BJ (cell line): Measurements from ENCODE around the gene NKX6-1. TPM values are rescaled to one million over a fixed set of nuclear protein-coding genes. Genes with fewer than 3 reads are reported as not detected.

ENCODE experiments used
- CTCF ChIA-PET: fragments of 350-600 bp; formaldehyde crosslinking; extraction: SDS; loops from one replicate; lab custom pipeline; 2021; ENCODE audit warnings: antibody characterized with exemption, inconsistent platforms; lab: Yijun Ruan, JAX
- POLR2A ChIA-PET: fragments of 300-600 bp; sonication (Branson Sonifier 250); formaldehyde crosslinking; extraction: SDS; loops from one replicate; lab custom pipeline; 2021; ENCODE audit warnings: antibody characterized with exemption; lab: Charles Lee
- DNase-seq: peaks from one replicate; pipeline ENCODE4 v3.0.0-alpha.2; 2011; ENCODE audit warnings: low read depth
- H3K27me3 ChIP-seq: 2 replicates; pipeline ENCODE4 v1.6.0; 2011; ENCODE audit warnings: low read length; ENCODE audit not compliant: control insufficient read depth, insufficient read depth
- H3K36me3 ChIP-seq: 2 replicates; pipeline ENCODE4 v1.5.1; 2011; ENCODE audit warnings: low read length; ENCODE audit not compliant: control insufficient read depth, insufficient read depth
- H3K4me3 ChIP-seq: 2 replicates; pipeline ENCODE4 v1.5.1; 2011; ENCODE audit warnings: low read depth, mild to moderate bottlenecking, control low read depth, low read length
- polyA plus RNA-seq: library from polyadenylated mRNA; depleted of rRNA; stranded (reverse); fragments of >200 nt; gene quantifications from 2 replicates; pipeline ENCODE4 v1.2.3, GENCODE V29; 2011
- TF ChIP-seq, protein P1 (sequence below): IDR thresholded peaks from 2 replicates; pipeline ENCODE4 v1.5.1; 2011; ENCODE audit warnings: low read depth, mild to moderate bottlenecking, control low read depth, inconsistent platforms, low read length, moderate library complexity; ENCODE audit not compliant: insufficient read depth

Gene NKX6-1
- polyA plus RNA-seq, 1 experiment = 0.02 TPM

DNA sequence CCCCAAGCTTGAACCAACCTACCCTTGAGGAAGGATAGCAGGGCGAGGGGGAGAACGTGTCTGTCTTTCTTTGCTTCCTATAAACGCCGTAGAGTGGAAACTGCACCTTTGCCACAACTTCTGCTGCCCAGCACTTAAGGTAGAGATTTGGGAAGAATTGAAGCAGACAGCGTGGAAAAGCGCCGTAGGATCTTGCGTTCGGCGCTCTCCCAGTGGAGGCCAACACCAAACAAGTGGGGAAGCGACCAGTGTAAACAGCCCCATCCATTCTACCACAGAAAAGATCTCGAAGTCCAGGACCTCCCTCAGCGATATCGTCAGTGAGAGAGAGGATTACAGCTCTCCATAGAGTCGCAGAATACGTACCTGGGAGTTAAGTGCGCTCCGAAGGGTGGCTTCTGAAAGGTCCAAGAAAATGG lies 3.9 kb upstream of the NKX6-1 start:
- Histone ChIP-seq H3K36me3 (no peaks in the 10 kb centered on the region), H3K4me3 (no peak overlapping the region), H3K27me3 (peaks cover 49% of the 10 kb centered on the region)
- DNase-seq = no peak
- POLR2A ChIA-PET = no interaction called here
- TF ChIP-seq, protein P1, sequence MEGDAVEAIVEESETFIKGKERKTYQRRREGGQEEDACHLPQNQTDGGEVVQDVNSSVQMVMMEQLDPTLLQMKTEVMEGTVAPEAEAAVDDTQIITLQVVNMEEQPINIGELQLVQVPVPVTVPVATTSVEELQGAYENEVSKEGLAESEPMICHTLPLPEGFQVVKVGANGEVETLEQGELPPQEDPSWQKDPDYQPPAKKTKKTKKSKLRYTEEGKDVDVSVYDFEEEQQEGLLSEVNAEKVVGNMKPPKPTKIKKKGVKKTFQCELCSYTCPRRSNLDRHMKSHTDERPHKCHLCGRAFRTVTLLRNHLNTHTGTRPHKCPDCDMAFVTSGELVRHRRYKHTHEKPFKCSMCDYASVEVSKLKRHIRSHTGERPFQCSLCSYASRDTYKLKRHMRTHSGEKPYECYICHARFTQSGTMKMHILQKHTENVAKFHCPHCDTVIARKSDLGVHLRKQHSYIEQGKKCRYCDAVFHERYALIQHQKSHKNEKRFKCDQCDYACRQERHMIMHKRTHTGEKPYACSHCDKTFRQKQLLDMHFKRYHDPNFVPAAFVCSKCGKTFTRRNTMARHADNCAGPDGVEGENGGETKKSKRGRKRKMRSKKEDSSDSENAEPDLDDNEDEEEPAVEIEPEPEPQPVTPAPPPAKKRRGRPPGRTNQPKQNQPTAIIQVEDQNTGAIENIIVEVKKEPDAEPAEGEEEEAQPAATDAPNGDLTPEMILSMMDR = no peak
- CTCF ChIA-PET = interaction anchor here (1.0 to 2.1 kb wide), 6 partner anchors 10 to 733 kb away, joined by 4 to 5 read pairs (median 4); no protein-coding TSS in a partner anchor

DNA sequence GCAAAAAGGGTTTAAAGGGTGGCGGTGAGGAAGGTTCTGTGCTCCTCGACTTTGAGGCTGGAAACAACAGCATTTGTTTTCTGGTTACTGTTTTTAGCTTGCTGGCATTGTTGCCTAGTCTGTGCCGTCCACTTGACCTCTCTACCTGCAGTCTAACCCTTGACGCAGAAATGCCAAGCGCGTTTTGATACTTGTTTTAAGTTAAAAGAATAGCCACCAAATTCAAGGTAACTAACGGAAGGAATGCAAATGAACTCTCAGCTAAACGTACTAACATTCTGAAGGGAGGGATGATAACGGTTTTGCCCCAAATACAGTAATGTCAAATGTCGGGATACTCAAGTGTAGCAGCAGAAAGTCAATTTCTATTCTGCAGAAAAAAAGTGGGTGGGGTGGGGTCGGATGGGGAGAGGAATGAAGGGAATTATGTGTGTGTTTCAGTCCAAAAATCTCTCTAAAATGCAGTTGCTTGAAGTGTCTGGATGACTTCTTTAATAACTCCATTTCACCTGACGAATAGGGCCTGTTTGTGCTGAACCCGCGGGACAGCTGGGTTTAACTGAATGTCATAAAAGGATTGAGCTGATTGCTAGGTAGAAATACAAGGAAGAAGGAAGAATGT lies 3.4 kb upstream of the NKX6-1 start:
- no peak overlapping the region for H3K4me3 ChIP-seq
- DNase-seq = no peak
- ChIA-PET POLR2A (no interaction called here), CTCF (interaction anchor here (0.6 to 2.1 kb wide), 6 partner anchors 11 to 1751 kb away, joined by 3 to 5 read pairs (median 4); no protein-coding TSS in a partner anchor)
- H3K36me3 ChIP-seq = no peaks in the 10 kb centered on the region
- TF ChIP-seq, protein P1 = no peak
- H3K27me3 ChIP-seq = peaks cover 51% of the 10 kb centered on the region

DNA sequence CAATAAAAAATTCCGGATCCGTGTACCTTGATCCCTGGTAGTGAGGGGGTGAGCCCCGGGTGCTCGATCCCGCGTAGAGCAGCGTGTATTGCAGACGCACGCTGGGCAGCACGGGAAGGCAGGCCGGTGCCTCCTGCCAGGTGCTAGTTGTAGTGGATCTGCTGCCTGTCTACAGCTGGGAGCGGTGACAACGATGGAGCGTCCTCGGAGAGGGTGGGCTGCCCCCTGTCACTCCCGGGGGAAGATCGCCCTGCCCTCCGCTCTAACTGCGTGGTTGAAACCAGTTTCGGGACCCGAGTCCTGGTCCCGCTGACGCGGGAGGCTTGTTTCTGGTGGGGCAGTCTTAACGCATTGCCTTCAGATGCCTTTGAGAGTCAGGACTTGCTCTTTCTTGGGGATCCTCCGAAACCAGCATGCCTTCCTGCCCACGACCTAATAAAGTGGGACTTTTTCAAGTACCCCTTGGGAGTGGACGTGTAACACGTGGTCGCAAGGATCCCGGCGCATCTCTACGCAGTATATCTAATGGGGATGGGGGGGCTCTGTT lies 2.7 kb upstream of the NKX6-1 start:
- POLR2A ChIA-PET = no interaction called here
- TF ChIP-seq, protein P1 = no peak
- no peak for DNase-seq
- CTCF ChIA-PET = interaction anchor here (0.6 to 1.7 kb wide), 4 partner anchors 11 to 1750 kb away, joined by 3 to 4 read pairs (median 4); no protein-coding TSS in a partner anchor
- peaks cover 56% of the 10 kb centered on the region for H3K27me3 ChIP-seq
- H3K4me3 ChIP-seq = no peak overlapping the region
- H3K36me3 ChIP-seq = no peaks in the 10 kb centered on the region

DNA sequence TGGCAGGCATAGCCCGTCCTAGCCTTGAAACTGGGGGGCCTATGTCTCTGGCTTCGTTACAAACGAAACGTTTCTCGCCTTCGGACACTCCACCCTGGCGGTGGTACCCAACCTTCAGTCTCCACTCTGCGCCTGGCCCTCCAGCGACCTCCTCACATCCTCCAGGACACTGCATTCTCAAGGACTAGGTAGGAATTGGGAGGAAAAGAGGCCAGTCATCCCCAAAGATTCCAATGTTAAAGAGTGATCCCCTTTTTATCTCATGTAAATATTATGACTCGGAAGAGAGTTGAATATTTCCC lies 2.1 kb upstream of the NKX6-1 start:
- peaks cover 61% of the 10 kb centered on the region for H3K27me3 ChIP-seq
- CTCF ChIA-PET = no interaction called here
- H3K4me3 ChIP-seq = no peak overlapping the region
- no peak for DNase-seq
- POLR2A ChIA-PET = no interaction called here
- TF ChIP-seq, protein P1 = no peak
- H3K36me3 ChIP-seq = no peaks in the 10 kb centered on the region

DNA sequence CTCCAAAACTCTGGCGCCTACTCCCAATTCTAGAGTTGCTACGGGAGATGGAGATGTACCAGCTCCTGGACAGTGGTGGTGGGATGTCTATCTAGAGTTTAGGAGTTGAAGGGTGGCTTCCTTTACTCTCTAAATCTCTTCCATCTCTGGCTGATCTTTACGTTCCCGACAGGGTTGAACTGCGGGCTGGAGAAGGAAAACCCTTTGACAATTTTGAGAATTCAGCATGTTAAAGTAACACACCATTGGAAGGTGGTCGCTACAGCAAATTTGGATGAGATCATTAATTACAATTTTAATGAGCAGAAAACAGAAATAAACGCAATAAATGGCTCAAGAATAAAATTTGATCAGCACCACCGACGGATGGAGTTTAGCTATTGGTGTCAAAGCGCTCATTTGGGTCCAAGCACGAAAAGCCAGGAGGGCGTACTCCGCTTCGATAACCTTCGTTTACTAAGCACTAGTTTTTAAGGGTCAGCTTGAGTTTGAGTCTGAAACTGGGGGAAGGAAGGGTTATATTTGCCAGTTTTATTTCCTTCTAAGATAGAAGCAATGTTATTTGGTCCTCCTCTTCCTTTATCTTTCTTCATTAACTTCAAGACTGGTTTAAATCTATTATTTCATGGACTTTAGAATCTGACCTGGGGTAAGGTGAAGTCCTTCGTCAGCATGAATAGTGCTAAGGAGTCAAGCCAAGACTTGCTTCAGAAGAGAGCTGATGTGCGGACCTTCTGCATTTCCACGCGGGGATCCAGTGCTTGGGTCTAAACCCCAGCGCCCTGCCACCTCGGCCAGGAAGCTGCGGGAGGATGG lies 1.5 kb upstream of the NKX6-1 start:
- TF ChIP-seq, protein P1 = no peak
- POLR2A ChIA-PET = no interaction called here
- Histone ChIP-seq H3K4me3 (no peak overlapping the region), H3K27me3 (peaks cover 64% of the 10 kb centered on the region), H3K36me3 (no peaks in the 10 kb centered on the region)
- DNase-seq = no peak
- CTCF ChIA-PET = no interaction called here
